H1 (cell line): ENCODE measurements around the gene FMN2. TPM values are rescaled to one million over a fixed set of nuclear protein-coding genes. Genes with fewer than 3 reads are reported as not detected.

Experiments
- CTCF ChIA-PET: fragments of 300-600 bp; sonication (Branson Sonifier 250); formaldehyde crosslinking; loops from one replicate; lab custom pipeline; 2021; ENCODE audit not compliant: partially characterized antibody; lab: Charles Lee
- POLR2A ChIA-PET: fragments of 300-600 bp; sonication (Branson Sonifier 250); formaldehyde crosslinking; loops from one replicate; lab custom pipeline; 2021; ENCODE audit warnings: inconsistent platforms; ENCODE audit not compliant: partially characterized antibody; lab: Charles Lee
- DNase-seq, 2 experiments: peaks; one replicate each; pipeline versions ENCODE4 v3.0.0 to v3.0.0-alpha.2; 2010 to 2022; ENCODE audit warnings: low spot score in 2 of 2, low read depth in 1 of 2, mixed read lengths in 1 of 2
- FAIRE-seq: peaks from 2 replicates; lab custom pipeline; 2011; peaks lifted over from hg19 to GRCh38; lab: Jason Lieb, UNC
- H2AFZ ChIP-seq: 2 replicates; pipeline ENCODE4 v1.8.1; 2012; ENCODE audit warnings: low read length, inconsistent platforms
- H2AK5ac ChIP-seq: 2 replicates; pipeline ENCODE4 v1.6.1; 2013; ENCODE audit warnings: low read depth, low read length
- H2BK120ac ChIP-seq: replicated peaks from 2 replicates; pipeline ENCODE3; 2013; ENCODE audit warnings: low read depth, low read length, inconsistent platforms
- H2BK12ac ChIP-seq: 2 replicates; pipeline ENCODE4 v1.6.1; 2013; ENCODE audit warnings: low read depth, low read length
- H2BK15ac ChIP-seq: 2 replicates; pipeline ENCODE4 v1.6.1; 2013; ENCODE audit warnings: low read length
- H2BK20ac ChIP-seq: 2 replicates; pipeline ENCODE4 v1.6.1; 2013; ENCODE audit warnings: low read length
- H2BK5ac ChIP-seq: 2 replicates; pipeline ENCODE4 v1.6.1; 2013; ENCODE audit warnings: low read depth, low read length
- H3K14ac ChIP-seq: 2 replicates; pipeline ENCODE4 v1.6.1; 2013; ENCODE audit warnings: inconsistent platforms; ENCODE audit not compliant: insufficient read length
- H3K18ac ChIP-seq: 2 replicates; pipeline ENCODE4 v1.6.1; 2013; ENCODE audit warnings: low read length; ENCODE audit errors: extremely low read depth
- H3K23ac ChIP-seq: 2 replicates; pipeline ENCODE4 v1.6.1; 2013; ENCODE audit warnings: inconsistent platforms; ENCODE audit not compliant: insufficient read length
- H3K23me2 ChIP-seq: 2 replicates; pipeline ENCODE4 v1.6.1; 2013; ENCODE audit warnings: low read depth, low read length
- H3K27ac ChIP-seq: 2 replicates; pipeline ENCODE4 v1.6.1; 2011; ENCODE audit warnings: low read depth, low read length, inconsistent platforms
- H3K27me3 ChIP-seq, 4 experiments: replicated peaks in 1 of 4; 1 replicate in 1 of 4; 2 replicates in 3 of 4; pipeline versions ENCODE4 v1.6.1 to v1.8.1; 2011 to 2013; ENCODE audit warnings: low read length in 3 of 4, mild to moderate bottlenecking in 3 of 4, inconsistent platforms in 2 of 4, mixed read lengths in 2 of 4, moderate library complexity in 1 of 4; ENCODE audit not compliant: control insufficient read depth in 3 of 4, insufficient read depth in 3 of 4; ENCODE audit errors: extremely low read depth in 1 of 4
- H3K36me3 ChIP-seq, 4 experiments: 2 replicates each; pipeline versions ENCODE4 v1.6.1 to v1.8.1; 2011 to 2013; ENCODE audit warnings: mild to moderate bottlenecking in 4 of 4, low read length in 3 of 4, moderate library complexity in 2 of 4, control low read depth in 1 of 4, inconsistent platforms in 1 of 4; ENCODE audit not compliant: insufficient read depth in 4 of 4, control insufficient read depth in 2 of 4
- H3K4ac ChIP-seq: replicated peaks from 2 replicates; pipeline ENCODE3; 2013; ENCODE audit warnings: low read length, low read depth, mixed read lengths, inconsistent platforms; ENCODE audit not compliant: insufficient read length
- H3K4me1 ChIP-seq, 4 experiments: replicated peaks in 1 of 4; 1 replicate in 1 of 4; 2 replicates in 3 of 4; pipeline versions ENCODE4 v1.6.1 to v1.8.1; 2011 to 2013; ENCODE audit warnings: low read length in 3 of 4, inconsistent platforms in 2 of 4, mixed read lengths in 1 of 4; ENCODE audit not compliant: insufficient read depth in 4 of 4, control insufficient read depth in 3 of 4
- H3K4me2 ChIP-seq, 2 experiments: 2 replicates each; pipeline versions ENCODE4 v1.6.1 to v1.8.1; 2011 to 2013; ENCODE audit warnings: low read depth in 2 of 2, low read length in 2 of 2, control low read depth in 1 of 2, inconsistent platforms in 1 of 2, mild to moderate bottlenecking in 1 of 2; ENCODE audit not compliant: insufficient read depth in 1 of 2
- H3K4me3 ChIP-seq, 4 experiments: fragments of 200-600, 300-600 bp in 1 of 4; sonication (generic), shearing (Covaris generic), sonication (Bioruptor Twin) in 1 of 4; 2 replicates each; pipeline versions ENCODE4 v1.5.1 to v1.8.1; 2011 to 2016; ENCODE audit warnings: low read length in 4 of 4, low read depth in 3 of 4, control low read depth in 2 of 4, inconsistent platforms in 2 of 4, mild to moderate bottlenecking in 2 of 4, mixed read lengths in 1 of 4, moderate library complexity in 1 of 4; ENCODE audit not compliant: insufficient read depth in 2 of 4; ENCODE audit errors: extremely low read depth in 1 of 4
- H3K56ac ChIP-seq: replicated peaks from 2 replicates; pipeline ENCODE3; 2013; ENCODE audit warnings: low read depth, mild to moderate bottlenecking, mixed read lengths, low read length, inconsistent platforms; ENCODE audit not compliant: insufficient read length
- H3K79me1 ChIP-seq: 2 replicates; pipeline ENCODE4 v1.6.1; 2013; ENCODE audit warnings: low read depth, low read length, control low read depth
- H3K79me2 ChIP-seq, 2 experiments: 2 replicates each; pipeline versions ENCODE4 v1.6.1 to v1.8.1; 2012 to 2013; ENCODE audit warnings: low read length in 2 of 2, mild to moderate bottlenecking in 2 of 2, inconsistent platforms in 1 of 2; ENCODE audit not compliant: insufficient read depth in 2 of 2, control insufficient read depth in 1 of 2
- H3K9ac ChIP-seq, 4 experiments: replicated peaks in 1 of 4; 1 replicate in 1 of 4; 2 replicates in 3 of 4; pipeline versions ENCODE4 v1.6.1 to v1.8.1; 2011 to 2013; ENCODE audit warnings: low read depth in 3 of 4, low read length in 3 of 4, control low read depth in 2 of 4, mild to moderate bottlenecking in 2 of 4, moderate library complexity in 2 of 4, inconsistent platforms in 1 of 4; ENCODE audit errors: extremely low read depth in 1 of 4
- H3K9me3 ChIP-seq, 2 experiments: 2 replicates each; pipeline versions ENCODE4 v1.6.1 to v1.8.1; 2012 to 2013; ENCODE audit warnings: mild to moderate bottlenecking in 2 of 2, moderate library complexity in 2 of 2, control low read depth in 1 of 2, inconsistent platforms in 1 of 2, low read depth in 1 of 2, low read length in 1 of 2, mixed read lengths in 1 of 2; ENCODE audit not compliant: insufficient read depth in 2 of 2
- H4K20me1 ChIP-seq, 2 experiments: replicated peaks in 1 of 2; 2 replicates each; pipeline versions ENCODE3 to v1.8.1; 2011 to 2013; ENCODE audit warnings: inconsistent platforms in 2 of 2, low read length in 2 of 2, mild to moderate bottlenecking in 1 of 2; ENCODE audit not compliant: insufficient read depth in 2 of 2, control insufficient read depth in 1 of 2
- H4K5ac ChIP-seq: 2 replicates; pipeline ENCODE4 v1.6.1; 2013; ENCODE audit warnings: low read length, low read depth, mixed read lengths, inconsistent platforms; ENCODE audit not compliant: insufficient read length
- H4K8ac ChIP-seq: 2 replicates; pipeline ENCODE4 v1.8.0; 2013; ENCODE audit warnings: mild to moderate bottlenecking, moderate library complexity, low read length, inconsistent platforms; ENCODE audit not compliant: insufficient read depth; ENCODE audit errors: extremely low read depth
- H4K91ac ChIP-seq: replicated peaks from 2 replicates; pipeline ENCODE3; 2013; ENCODE audit warnings: low read length, mixed read lengths, inconsistent platforms; ENCODE audit not compliant: insufficient read length
- EP300 ChIP-seq, 2 experiments: IDR thresholded peaks; 1 replicate in 1 of 2; 2 replicates in 1 of 2; pipeline ENCODE4 v1.6.1; 2011 to 2012; ENCODE audit warnings: low read depth in 2 of 2, low read length in 2 of 2, mild to moderate bottlenecking in 2 of 2, borderline replicate concordance in 1 of 2, inconsistent platforms in 1 of 2, moderate library complexity in 1 of 2
- HDAC2 ChIP-seq, 2 experiments: fragments of 300-600 bp in 1 of 2; sonication (generic) in 1 of 2; IDR thresholded peaks; 2 replicates each; pipeline ENCODE4 v1.6.1; 2011 to 2012; ENCODE audit warnings: low read depth in 2 of 2, low read length in 2 of 2, mild to moderate bottlenecking in 2 of 2, moderate library complexity in 2 of 2, borderline replicate concordance in 1 of 2, inconsistent platforms in 1 of 2
- HDAC6 ChIP-seq: IDR thresholded peaks from one replicate; pipeline ENCODE4 v1.7.1; 2012; ENCODE audit warnings: low read depth, mild to moderate bottlenecking, inconsistent platforms, low read length, moderate library complexity
- SIX5 ChIP-seq: IDR thresholded peaks from 2 replicates; pipeline ENCODE4 v1.6.1; 2011; ENCODE audit warnings: mild to moderate bottlenecking, low read depth, low read length
- WGBS, 2 experiments: shearing (Covaris generic) in 1 of 2; methylation state at CpG; one replicate each; pipeline versions ENCODE4 v1.1.6 to v1.1.7; 2013 to 2015; ENCODE audit warnings: low lambda C conversion rate in 2 of 2, mixed read lengths in 2 of 2, inconsistent platforms in 1 of 2, low coverage in 1 of 2, missing lambda C conversion rate in 1 of 2; ENCODE audit not compliant: insufficient replicate concordance in 2 of 2, insufficient coverage in 1 of 2, insufficient read length in 1 of 2; ENCODE audit errors: extremely low coverage in 1 of 2, missing lambda C conversion rate in 1 of 2; 5-methylcytosine and 5-hydroxymethylcytosine counted together
- polyA plus RNA-seq, 7 experiments: library from polyadenylated mRNA; depleted of rRNA in 3 of 7; stranded (reverse) in 5 of 7; unstranded in 2 of 7; fragments of >200 nt in 5 of 7; fragments of 200-250 nt in 2 of 7; gene quantifications; 1 replicate in 5 of 7; 2 replicates in 1 of 7; 4 replicates in 1 of 7; pipeline versions ENCODE4 v1.2.1 to v1.2.3, GENCODE V29; 2011 to 2013; ENCODE audit warnings: missing spikeins in 2 of 7, mixed read lengths in 2 of 7
- total RNA-seq: library from RNA; stranded (reverse); fragmentation: NEBNext Ultra II Directional; extraction: Animal tissue kit (Norgen Biotek cat#: 25700); gene quantifications from 2 replicates; pipeline ENCODE4 v1.2.1, GENCODE V29; 2021
- TF ChIP-seq, protein P1 (sequence below): IDR thresholded peaks from 2 replicates; pipeline ENCODE4 v1.6.1; 2011; ENCODE audit warnings: low read depth, mild to moderate bottlenecking, low read length; ENCODE audit not compliant: insufficient read depth

Gene FMN2
- total and polyA plus RNA-seq, 2 of the 8 experiments (the other 6 are each of a cell fraction or from before 2014, with no cell fraction given), result 0.83 to 2.0 TPM

DNA sequence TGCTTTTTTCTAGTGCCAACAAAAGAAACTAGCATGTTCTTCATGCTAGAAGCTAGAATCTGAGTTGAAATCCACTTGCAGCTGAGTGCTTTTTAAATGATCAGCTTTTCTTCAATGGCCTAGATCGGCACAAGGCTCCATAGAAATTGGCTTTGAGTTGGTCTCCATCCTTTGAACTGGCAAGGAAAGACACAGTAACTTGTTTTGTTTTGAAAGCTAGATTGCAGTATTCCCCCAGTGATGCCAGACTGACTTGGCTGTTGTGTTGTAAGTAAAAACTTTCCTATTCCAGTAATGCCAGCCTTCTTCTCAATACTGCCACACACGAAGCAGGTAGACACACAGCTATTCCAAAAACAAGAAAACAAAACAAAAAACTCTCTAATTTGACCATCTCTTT lies 139.1 kb downstream of the FMN2 start:
- DNase-seq (no peak), FAIRE-seq (no peak)
- Histone ChIP-seq H2BK120ac (no peak overlapping the region), H3K79me1 (no peaks in the 10 kb centered on the region), H2BK12ac (no peak overlapping the region), H2BK20ac (no peak overlapping the region), H3K9ac (no peak overlapping the region), H4K91ac (no peak overlapping the region), H3K4me2 (no peak overlapping the region), H3K9me3 (no peaks in the 10 kb centered on the region), H3K14ac (no peak overlapping the region), H3K36me3 (no peaks in the 10 kb centered on the region), H3K79me2 (no peaks in the 10 kb centered on the region), H3K4ac (no peak overlapping the region), H2AFZ (no peak overlapping the region), H2BK5ac (no peak overlapping the region), H3K56ac (no peak overlapping the region), H2BK15ac (no peak overlapping the region), H4K20me1 (no peaks in the 10 kb centered on the region), H3K27ac (no peak overlapping the region), H3K4me3 (no peak overlapping the region), H4K5ac (no peak overlapping the region), H3K23me2 (no peaks in the 10 kb centered on the region), H3K27me3 (no peaks in the 10 kb centered on the region), H3K18ac (no peak overlapping the region), H3K4me1 (no peaks in the 10 kb centered on the region), H2AK5ac (no peak overlapping the region), H4K8ac (no peak overlapping the region), H3K23ac (no peak overlapping the region)
- 82% methylated on average over 2 of the region's 2 CpGs; no CpG with 5 or more reads in 1 of the 2 experiments for WGBS, 2 experiments
- CTCF ChIA-PET, result interaction anchor here (0.6 to 2.1 kb wide), 3 partner anchors 34 to 385 kb away, joined by 3 to 6 read pairs (median 3); no protein-coding TSS in a partner anchor
- POLR2A ChIA-PET, result no interaction called here
- TF ChIP-seq, protein P1, sequence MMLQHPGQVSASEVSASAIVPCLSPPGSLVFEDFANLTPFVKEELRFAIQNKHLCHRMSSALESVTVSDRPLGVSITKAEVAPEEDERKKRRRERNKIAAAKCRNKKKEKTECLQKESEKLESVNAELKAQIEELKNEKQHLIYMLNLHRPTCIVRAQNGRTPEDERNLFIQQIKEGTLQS, result no peak
- TF ChIP-seq EP300 (IDR thresholded peaks at IDR 0.05; ENCODE audit: borderline replicate concordance in 1 of 2, low read depth in 2 of 2, low read length in 2 of 2) (no peak), HDAC2 (IDR thresholded peaks at IDR 0.05; ENCODE audit: borderline replicate concordance in 1 of 2, low read depth in 2 of 2, low read length in 2 of 2) (no peak), SIX5 (no peak), HDAC6 (no peak)
